GM06990 (cell line): Measurements from ENCODE around the gene ICAM3.

Experiments used
- DNase-seq: peaks from one replicate; pipeline ENCODE4 v3.0.0-alpha.2; 2011; ENCODE audit not compliant: insufficient read length; ENCODE audit errors: extremely low read depth
- H3K27me3 ChIP-seq: replicated peaks from 2 replicates; pipeline ENCODE4 v1.6.0; 2011; ENCODE audit warnings: low read length; ENCODE audit not compliant: control insufficient read depth, insufficient read depth
- H3K36me3 ChIP-seq: 2 replicates; pipeline ENCODE4 v1.5.1; 2011; ENCODE audit warnings: low read length; ENCODE audit not compliant: control insufficient read depth, insufficient read depth
- H3K4me3 ChIP-seq: replicated peaks from 2 replicates; pipeline ENCODE4 v1.5.1; 2011; ENCODE audit warnings: low read depth, mild to moderate bottlenecking, control low read depth, low read length
- CTCF ChIP-seq: IDR thresholded peaks from 2 replicates; pipeline ENCODE4 v1.5.1; 2011; ENCODE audit warnings: low read length, control low read depth, mild to moderate bottlenecking, inconsistent platforms; ENCODE audit not compliant: insufficient read depth, poor library complexity, severe bottlenecking

ICAM3 gene

GRCh38 chr19:10325732-10326131, 13.7 kb downstream of the ICAM3 start:
- no peak overlapping the region for H3K4me3 ChIP-seq
- no peak for TF ChIP-seq CTCF
- H3K36me3 ChIP-seq: peaks cover 65% of the 10 kb centered on the region
- H3K27me3 ChIP-seq: no peaks in the 10 kb centered on the region
- DNase-seq: no peak

- H3K27me3 ChIP-seq: no peaks in the 10 kb centered on the region
- H3K4me3 ChIP-seq: no peak overlapping the region
- DNase-seq: no peak
- peaks cover 53% of the 10 kb centered on the region for H3K36me3 ChIP-seq
- TF ChIP-seq CTCF: no peak
Measured at GRCh38 chr19:10321874-10322835, 17.3 kb downstream of the ICAM3 start.

- no peak overlapping the region for H3K4me3 ChIP-seq
Measured at GRCh38 chr19:10321417-10321797, 18.0 kb downstream of the ICAM3 start.

GRCh38 chr19:10320602-10321416, 18.6 kb downstream of the ICAM3 start:
- H3K36me3 ChIP-seq: peaks cover 47% of the 10 kb centered on the region

More at GRCh38 chr19:10321417-10321797, 18.0 kb downstream of the ICAM3 start:
- H3K27me3 ChIP-seq: no peaks in the 10 kb centered on the region
- TF ChIP-seq CTCF: no peak
- peaks cover 50% of the 10 kb centered on the region for H3K36me3 ChIP-seq
- DNase-seq: no peak

More at GRCh38 chr19:10320602-10321416, 18.6 kb downstream of the ICAM3 start:
- Histone ChIP-seq H3K4me3 (no peak overlapping the region), H3K27me3 (no peaks in the 10 kb centered on the region)
- DNase-seq: no peak
- no peak for TF ChIP-seq CTCF
